Activated CD8-positive, alpha-beta T cell treated with anti-CD3 and anti-CD28 coated beads for 36 hours (primary cell): ENCODE data around the gene CCDC97. TPM values are rescaled to one million over a fixed set of nuclear protein-coding genes. Genes with fewer than 3 reads are reported as not detected.
A peak's percentile ranks its signal among the peaks of the same experiment; 100 is the strongest.

ENCODE experiments used
- ATAC-seq: fragments of 200-7000 bp; cut with Tn5 transposase; one replicate; pipeline ENCODE4 v1.10.0; 2021; ENCODE audit warnings: mild to moderate bottlenecking, moderate library complexity
- CTCF ChIA-PET: fragments of 350-600 bp; sonication (Branson Sonifier 250); formaldehyde crosslinking; loops from one replicate; lab custom pipeline; 2021; ENCODE audit warnings: antibody characterized with exemption; lab: Charles Lee
- POLR2A ChIA-PET: fragments of 350-600 bp; sonication (Branson Sonifier 250); formaldehyde crosslinking; loops from one replicate; lab custom pipeline; 2021; ENCODE audit warnings: antibody characterized with exemption; lab: Charles Lee
- DNase-seq: peaks from one replicate; pipeline ENCODE4 v3.0.0-alpha.2; 2020
- H3K27ac Mint-ChIP-seq: one replicate; pipeline ENCODE4 v1.8.0; 2021; ENCODE audit warnings: mild to moderate bottlenecking, mixed read lengths
- H3K27me3 Mint-ChIP-seq: one replicate; pipeline ENCODE4 v1.8.0; 2021; ENCODE audit warnings: mixed read lengths
- H3K36me3 Mint-ChIP-seq: one replicate; pipeline ENCODE4 v1.8.0; 2021; ENCODE audit warnings: low read depth, mixed read lengths
- H3K4me1 Mint-ChIP-seq: one replicate; pipeline ENCODE4 v1.8.0; 2021; ENCODE audit warnings: low read depth, mixed read lengths
- H3K4me3 Mint-ChIP-seq: one replicate; pipeline ENCODE4 v1.8.0; 2021; ENCODE audit warnings: mild to moderate bottlenecking, moderate library complexity, mixed read lengths
- H3K9me3 Mint-ChIP-seq: one replicate; pipeline ENCODE4 v1.8.0; 2021; ENCODE audit warnings: mixed read lengths
- intact Hi-C: fragments of 100-400 bp; cut with micrococcal nuclease; formaldehyde crosslinking; loops from one replicate; pipeline ENCODE4 v1.10.0; 2022
- total RNA-seq, 2 experiments: library from RNA; stranded (reverse); gene quantifications; one replicate each; pipeline ENCODE4 v1.2.3, GENCODE V29; 2021
- TF ChIP-seq, protein P1 (sequence below): fragments of 200-600 bp; IDR thresholded peaks from one replicate; pipeline ENCODE4 v1.8.0; 2022; ENCODE audit warnings: antibody characterized with exemption, mild to moderate bottlenecking

The CCDC97 gene
- total RNA-seq, 2 experiments from 2014 or later, result 15.9 to 20.4 TPM

DNA sequence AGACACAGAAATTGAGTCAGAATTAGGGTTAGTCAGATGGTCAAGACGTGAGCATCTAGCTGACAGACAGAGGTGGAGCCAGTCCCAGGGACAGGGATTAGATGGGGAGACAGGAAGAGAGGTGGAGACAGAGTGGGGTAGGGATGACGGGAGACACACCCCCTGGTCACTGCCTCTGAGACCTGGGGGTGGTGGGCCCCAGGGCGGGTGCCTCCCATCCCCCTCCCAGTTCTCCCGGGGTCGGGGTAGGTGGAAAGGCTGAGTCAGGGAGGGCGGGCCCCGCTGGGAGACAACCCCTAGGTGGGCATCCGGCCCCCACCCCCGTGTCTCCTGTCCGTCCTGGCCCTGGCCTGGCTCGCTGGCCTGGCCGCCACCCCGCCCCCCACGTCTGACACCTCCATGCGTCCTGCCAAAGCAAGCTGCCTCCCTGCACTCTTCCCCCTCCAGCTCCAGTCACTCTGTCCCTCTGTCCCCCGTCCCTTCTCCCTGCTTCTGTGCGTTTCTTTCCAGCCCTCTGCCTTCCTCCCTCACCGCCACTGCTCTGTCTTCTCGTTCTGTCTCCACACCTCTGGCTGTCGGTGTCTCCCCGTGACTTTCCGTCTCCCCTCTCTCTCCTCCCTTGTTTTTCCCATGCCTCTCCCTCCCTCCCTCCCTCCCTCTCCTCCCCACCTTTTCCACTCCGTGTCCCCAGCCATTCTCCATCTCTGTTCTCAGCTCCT lies 15.1 kb downstream of the CCDC97 start:
- TF ChIP-seq, protein P1, sequence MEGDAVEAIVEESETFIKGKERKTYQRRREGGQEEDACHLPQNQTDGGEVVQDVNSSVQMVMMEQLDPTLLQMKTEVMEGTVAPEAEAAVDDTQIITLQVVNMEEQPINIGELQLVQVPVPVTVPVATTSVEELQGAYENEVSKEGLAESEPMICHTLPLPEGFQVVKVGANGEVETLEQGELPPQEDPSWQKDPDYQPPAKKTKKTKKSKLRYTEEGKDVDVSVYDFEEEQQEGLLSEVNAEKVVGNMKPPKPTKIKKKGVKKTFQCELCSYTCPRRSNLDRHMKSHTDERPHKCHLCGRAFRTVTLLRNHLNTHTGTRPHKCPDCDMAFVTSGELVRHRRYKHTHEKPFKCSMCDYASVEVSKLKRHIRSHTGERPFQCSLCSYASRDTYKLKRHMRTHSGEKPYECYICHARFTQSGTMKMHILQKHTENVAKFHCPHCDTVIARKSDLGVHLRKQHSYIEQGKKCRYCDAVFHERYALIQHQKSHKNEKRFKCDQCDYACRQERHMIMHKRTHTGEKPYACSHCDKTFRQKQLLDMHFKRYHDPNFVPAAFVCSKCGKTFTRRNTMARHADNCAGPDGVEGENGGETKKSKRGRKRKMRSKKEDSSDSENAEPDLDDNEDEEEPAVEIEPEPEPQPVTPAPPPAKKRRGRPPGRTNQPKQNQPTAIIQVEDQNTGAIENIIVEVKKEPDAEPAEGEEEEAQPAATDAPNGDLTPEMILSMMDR, result no peak
- DNase-seq, result no peak
- Mint-ChIP-seq H3K4me1 (peaks cover 65% of the 10 kb centered on the region), H3K27me3 (no peaks in the 10 kb centered on the region), H3K9me3 (no peaks in the 10 kb centered on the region), H3K36me3 (peaks cover 47% of the 10 kb centered on the region), H3K4me3 (no peak overlapping the region), H3K27ac (peak overlapping the region; percentile 80)
- ChIA-PET POLR2A (interaction anchor here (1.6 to 4.1 kb wide), 5 partner anchors 8 to 24 kb away, joined by 4 to 29 read pairs (median 10); partner anchors contain the start of gene CCDC97), CTCF (interaction anchor here (0.7 kb wide), 1 partner anchor 28 kb away, joined by 3 read pairs; no protein-coding TSS in a partner anchor)
- ATAC-seq, result no peak
- intact Hi-C loops, result no loop called here

DNA sequence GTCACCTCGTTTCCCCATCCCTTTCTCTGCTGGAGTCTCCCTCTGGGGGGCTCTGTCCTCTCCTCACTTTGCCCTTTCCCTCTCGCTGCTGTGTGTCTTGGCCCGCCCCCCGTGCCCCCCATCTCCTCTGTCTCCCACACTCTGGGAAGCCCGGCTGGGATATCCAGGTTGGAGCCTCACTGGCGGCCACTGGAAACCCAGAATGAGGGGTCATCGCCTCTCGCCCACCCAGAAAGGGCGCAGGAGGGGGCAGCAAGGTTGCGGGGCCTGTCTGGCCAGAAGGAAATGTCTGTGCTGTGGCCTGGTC lies 15.6 kb downstream of the CCDC97 start:
- TF ChIP-seq, protein P1, result no peak
- Mint-ChIP-seq H3K4me3 (no peak overlapping the region), H3K27ac (peak overlapping the region; percentile 80)

DNA sequence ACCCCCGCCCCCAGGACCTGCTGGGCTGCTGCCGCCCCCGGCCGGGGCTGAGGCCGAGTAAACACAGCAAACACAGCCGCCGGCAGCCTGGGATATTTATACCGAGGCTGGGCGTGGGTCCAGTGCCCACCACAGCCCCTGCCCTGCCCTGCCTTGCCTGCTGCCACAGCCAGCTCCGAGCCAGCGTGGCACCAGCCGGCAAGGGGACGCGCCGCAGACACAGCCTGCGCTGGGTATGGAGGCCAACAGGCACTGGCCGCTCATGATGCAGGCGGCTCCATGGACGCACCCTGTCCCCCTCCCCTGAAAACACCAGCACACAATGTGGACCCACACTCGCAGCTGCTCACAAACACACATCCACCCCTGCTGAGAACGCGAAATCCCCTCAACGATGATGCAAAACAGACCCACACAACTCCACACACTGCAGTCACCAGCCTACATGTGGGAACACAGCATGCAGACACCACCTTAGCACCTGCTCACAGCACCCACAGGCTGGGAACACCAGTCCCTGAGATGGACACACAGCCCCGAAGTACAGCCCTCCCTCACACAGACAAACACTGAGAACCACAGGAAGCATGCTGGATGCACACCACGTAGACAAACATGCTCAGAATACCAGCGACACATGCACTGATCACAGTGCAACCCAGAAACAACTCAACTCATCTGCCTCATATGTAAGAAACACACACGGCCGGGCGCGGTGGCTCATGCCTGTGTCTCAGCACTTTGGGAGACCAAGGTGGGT lies 16.2 kb downstream of the CCDC97 start:
- TF ChIP-seq, protein P1, result no peak
- no peaks in the 10 kb centered on the region for H3K9me3 Mint-ChIP-seq
- peaks cover 50% of the 10 kb centered on the region for H3K36me3 Mint-ChIP-seq
- POLR2A ChIA-PET, result interaction anchor here (1.2 to 4.1 kb wide), 6 partner anchors 9 to 61 kb away, joined by 4 to 29 read pairs (median 6); partner anchors contain the start of gene CCDC97
- intact Hi-C loops, result no loop called here
- CTCF ChIA-PET, result interaction anchor here (1.7 kb wide), 1 partner anchor 26 kb away, joined by 7 read pairs; no protein-coding TSS in a partner anchor
- ATAC-seq (no peak), DNase-seq (peak; percentile 58)
- peaks cover 67% of the 10 kb centered on the region for H3K4me1 Mint-ChIP-seq
- H3K27me3 Mint-ChIP-seq, result no peaks in the 10 kb centered on the region
- H3K4me3 Mint-ChIP-seq, result peak overlapping the region; percentile 66
- peak overlapping the region; percentile 91 for H3K27ac Mint-ChIP-seq

More for the DNA sequence above, 15.6 kb downstream of the CCDC97 start:
- POLR2A ChIA-PET, result interaction anchor here (1.6 to 4.1 kb wide), 4 partner anchors 9 to 24 kb away, joined by 4 to 29 read pairs (median 10); partner anchors contain the start of gene CCDC97
- CTCF ChIA-PET, result interaction anchor here (0.7 kb wide), 1 partner anchor 27 kb away, joined by 3 read pairs; no protein-coding TSS in a partner anchor
- no peaks in the 10 kb centered on the region for H3K9me3 Mint-ChIP-seq
- intact Hi-C loops, result no loop called here
- ATAC-seq (no peak), DNase-seq (no peak)
- peaks cover 50% of the 10 kb centered on the region for H3K36me3 Mint-ChIP-seq
- peaks cover 68% of the 10 kb centered on the region for H3K4me1 Mint-ChIP-seq
- no peaks in the 10 kb centered on the region for H3K27me3 Mint-ChIP-seq

DNA sequence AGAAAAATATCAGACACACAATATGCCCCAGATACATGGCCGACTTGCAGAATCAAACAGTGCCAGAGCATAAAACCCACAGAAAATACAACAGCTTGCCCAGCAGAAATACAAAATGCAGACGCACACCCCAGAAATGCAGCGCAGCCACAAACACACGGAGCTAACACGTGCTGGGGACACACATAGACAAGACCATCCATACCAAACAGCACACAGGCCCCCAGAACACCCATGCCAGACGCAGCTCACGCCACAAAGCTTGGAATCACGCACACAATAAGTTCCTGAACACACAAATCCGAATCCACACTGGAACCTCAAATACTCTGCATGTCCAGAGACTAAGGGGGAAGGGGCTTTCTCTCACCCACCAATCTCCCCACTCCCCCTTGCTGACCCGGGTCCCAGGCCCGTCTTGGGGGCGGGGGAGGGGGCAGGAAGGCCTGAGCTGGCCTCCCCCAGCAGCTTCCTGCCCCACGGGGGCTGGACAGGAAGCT lies 17.2 kb downstream of the CCDC97 start:
- Mint-ChIP-seq H3K27ac (peak overlapping the region; percentile 91), H3K36me3 (peaks cover 51% of the 10 kb centered on the region), H3K9me3 (no peaks in the 10 kb centered on the region), H3K4me1 (peaks cover 67% of the 10 kb centered on the region), H3K27me3 (no peaks in the 10 kb centered on the region), H3K4me3 (peak overlapping the region; percentile 66)
- TF ChIP-seq, protein P1, result no peak
- ATAC-seq (no peak), DNase-seq (peak; percentile 36)
- ChIA-PET CTCF (interaction anchor here (1.0 to 1.7 kb wide), 4 partner anchors 18 to 63 kb away, joined by 3 to 7 read pairs (median 6); partner anchors contain the start of gene HNRNPUL1), POLR2A (interaction anchor here (0.6 to 4.1 kb wide), 9 partner anchors 9 to 563 kb away, joined by 3 to 29 read pairs (median 4); partner anchors contain the start of gene CCDC97)
- intact Hi-C loops, result no loop called here
